GM12878 (cell line): ENCODE data around the gene IFT81. TPM values are rescaled to one million over a fixed set of nuclear protein-coding genes. Genes with fewer than 3 reads are reported as not detected.

Experiments used
- ATF2 ChIP-seq: IDR thresholded peaks from 2 replicates; pipeline ENCODE4 v1.6.1; 2012; ENCODE audit warnings: low read length, inconsistent platforms
- CBX5 ChIP-seq: sonication (generic); IDR thresholded peaks from 2 replicates; pipeline ENCODE4 v1.6.1; 2016; ENCODE audit warnings: low read depth, moderate library complexity, mild to moderate bottlenecking, inconsistent platforms
- CHD1 ChIP-seq: IDR thresholded peaks from 2 replicates; pipeline ENCODE4 v1.6.1; 2012; ENCODE audit warnings: low read depth, low read length, improper control_type of control experiment
- CUX1 ChIP-seq: IDR thresholded peaks from 2 replicates; pipeline ENCODE4 v1.6.1; 2012; ENCODE audit warnings: improper control_type of control experiment, low read depth, low read length; ENCODE audit not compliant: insufficient replicate concordance
- KLF5 ChIP-seq: fragments of 450-650 bp; IDR thresholded peaks from 2 replicates; pipeline ENCODE4 v1.6.1; 2014; ENCODE audit warnings: mild to moderate bottlenecking; ENCODE audit not compliant: partially characterized antibody
- RB1 ChIP-seq: fragments of 450-650 bp; formaldehyde crosslinking; IDR thresholded peaks from 2 replicates; pipeline ENCODE4 v1.6.1; 2017; ENCODE audit warnings: mild to moderate bottlenecking, borderline replicate concordance
- RFX5 ChIP-seq: IDR thresholded peaks from 2 replicates; pipeline ENCODE4 v1.6.1; 2011; ENCODE audit warnings: low read depth, low read length, improper control_type of control experiment
- SPI1 ChIP-seq: IDR thresholded peaks from 2 replicates; pipeline ENCODE4 v1.6.1; 2011; ENCODE audit warnings: low read depth, mild to moderate bottlenecking, low read length, moderate library complexity, borderline replicate concordance; ENCODE audit not compliant: insufficient read depth
- TBL1XR1 ChIP-seq: IDR thresholded peaks from 2 replicates; pipeline ENCODE4 v1.6.1; 2012; ENCODE audit warnings: low read depth, low read length, improper control_type of control experiment
- polyA plus RNA-seq, 11 experiments: library from polyadenylated mRNA; depleted of rRNA in 4 of 11; unstranded in 6 of 11; stranded (reverse) in 5 of 11; fragments of >200 nt; fragmentation: Nextera tagmentation in 4 of 11; fragmentation: Illumina TruSeq in 1 of 11; extraction: Ambion mirVana in 4 of 11; extraction: Trizol in 1 of 11; gene quantifications; 1 replicate in 1 of 11; 2 replicates in 10 of 11; pipeline versions ENCODE4 v1.2.1 to v1.2.3, GENCODE V29; 2011 to 2016; ENCODE audit warnings: inconsistent platforms in 2 of 11, missing spikeins in 2 of 11, low read depth in 1 of 11
- total RNA-seq, 4 experiments: library from RNA; depleted of rRNA in 3 of 4; stranded (reverse); fragments of >200 nt in 3 of 4; fragmentation: Illumina TruSeq in 1 of 4; extraction: Trizol in 1 of 4; gene quantifications; 2 replicates each; pipeline versions ENCODE4 v1.2.1 to v1.2.3, GENCODE V29; 2013 to 2021
- TF ChIP-seq, protein P1 (sequence below): fragments of 450-650 bp; IDR thresholded peaks from 2 replicates; pipeline ENCODE4 v1.6.1; 2016; ENCODE audit warnings: mild to moderate bottlenecking, moderate library complexity, borderline replicate concordance
- TF ChIP-seq, protein P2 (sequence below): fragments of 450-650 bp; formaldehyde crosslinking; IDR thresholded peaks from 2 replicates; pipeline ENCODE4 v1.5.0; 2022; ENCODE audit warnings: mild to moderate bottlenecking, missing genetic modification characterization

Gene IFT81
- total and polyA plus RNA-seq, 10 of the 15 experiments (the other 5 are each of a cell fraction or from before 2014, with no cell fraction given), result 4.1 to 9.9 (median 5.6) TPM

DNA sequence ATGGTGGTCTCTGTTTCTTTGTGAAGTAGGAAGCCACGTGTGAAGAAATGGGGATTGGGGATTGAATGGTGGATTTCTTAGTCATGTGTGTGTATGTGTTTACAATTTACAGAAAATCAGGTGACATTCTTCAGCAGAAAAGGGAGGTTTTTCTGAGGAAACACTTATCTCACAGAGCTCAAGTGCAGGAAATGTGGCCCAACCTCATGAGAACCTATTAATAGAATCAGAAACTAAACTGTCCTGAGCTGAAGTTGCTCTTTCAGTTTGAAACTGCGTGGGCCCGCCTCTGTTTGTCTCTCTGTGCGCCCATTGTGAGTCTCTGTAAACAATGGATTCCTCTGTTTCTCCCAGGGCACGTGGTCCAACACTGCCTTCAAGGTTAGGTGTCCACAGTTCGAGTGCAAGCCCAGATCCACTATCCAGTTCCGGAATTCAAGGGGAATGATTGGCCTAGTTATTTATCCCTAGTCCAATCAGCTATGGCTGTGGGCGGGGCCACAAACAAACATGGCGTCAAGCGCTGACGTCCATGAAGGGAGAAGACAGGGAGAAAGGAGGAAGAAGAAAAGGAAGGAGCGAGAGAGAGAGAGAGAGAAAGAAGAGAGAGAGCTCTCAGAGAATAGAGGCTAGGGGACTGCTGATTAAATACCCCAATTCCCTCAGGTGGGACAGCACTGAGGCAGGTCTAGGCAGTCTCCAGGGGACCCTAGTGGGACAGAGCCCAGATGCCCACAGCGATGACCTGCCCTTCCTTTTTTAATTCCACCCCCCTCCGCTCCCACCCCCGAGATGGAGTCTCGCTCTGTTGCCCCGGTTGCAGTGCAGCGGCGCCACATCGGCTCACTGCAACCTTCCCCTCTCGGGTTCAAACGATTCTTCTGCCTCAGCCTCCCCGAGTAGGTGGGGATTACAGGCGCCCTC, 44.4 kb upstream of the IFT81 start (continued):
- TF ChIP-seq, protein P1, sequence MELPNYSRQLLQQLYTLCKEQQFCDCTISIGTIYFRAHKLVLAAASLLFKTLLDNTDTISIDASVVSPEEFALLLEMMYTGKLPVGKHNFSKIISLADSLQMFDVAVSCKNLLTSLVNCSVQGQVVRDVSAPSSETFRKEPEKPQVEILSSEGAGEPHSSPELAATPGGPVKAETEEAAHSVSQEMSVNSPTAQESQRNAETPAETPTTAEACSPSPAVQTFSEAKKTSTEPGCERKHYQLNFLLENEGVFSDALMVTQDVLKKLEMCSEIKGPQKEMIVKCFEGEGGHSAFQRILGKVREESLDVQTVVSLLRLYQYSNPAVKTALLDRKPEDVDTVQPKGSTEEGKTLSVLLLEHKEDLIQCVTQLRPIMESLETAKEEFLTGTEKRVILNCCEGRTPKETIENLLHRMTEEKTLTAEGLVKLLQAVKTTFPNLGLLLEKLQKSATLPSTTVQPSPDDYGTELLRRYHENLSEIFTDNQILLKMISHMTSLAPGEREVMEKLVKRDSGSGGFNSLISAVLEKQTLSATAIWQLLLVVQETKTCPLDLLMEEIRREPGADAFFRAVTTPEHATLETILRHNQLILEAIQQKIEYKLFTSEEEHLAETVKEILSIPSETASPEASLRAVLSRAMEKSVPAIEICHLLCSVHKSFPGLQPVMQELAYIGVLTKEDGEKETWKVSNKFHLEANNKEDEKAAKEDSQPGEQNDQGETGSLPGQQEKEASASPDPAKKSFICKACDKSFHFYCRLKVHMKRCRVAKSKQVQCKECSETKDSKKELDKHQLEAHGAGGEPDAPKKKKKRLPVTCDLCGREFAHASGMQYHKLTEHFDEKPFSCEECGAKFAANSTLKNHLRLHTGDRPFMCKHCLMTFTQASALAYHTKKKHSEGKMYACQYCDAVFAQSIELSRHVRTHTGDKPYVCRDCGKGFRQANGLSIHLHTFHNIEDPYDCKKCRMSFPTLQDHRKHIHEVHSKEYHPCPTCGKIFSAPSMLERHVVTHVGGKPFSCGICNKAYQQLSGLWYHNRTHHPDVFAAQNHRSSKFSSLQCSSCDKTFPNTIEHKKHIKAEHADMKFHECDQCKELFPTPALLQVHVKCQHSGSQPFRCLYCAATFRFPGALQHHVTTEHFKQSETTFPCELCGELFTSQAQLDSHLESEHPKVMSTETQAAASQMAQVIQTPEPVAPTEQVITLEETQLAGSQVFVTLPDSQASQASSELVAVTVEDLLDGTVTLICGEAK, result no peak; the same call in 1 of the 2 replicates
- TF ChIP-seq RFX5, result no peak
- no peak for TF ChIP-seq CUX1
- peak; percentile 67 for TF ChIP-seq KLF5
- TF ChIP-seq CHD1, result no peak
- no peak for TF ChIP-seq CBX5
- TF ChIP-seq ATF2, result peak; percentile 68; the same call in 1 of the 2 replicates
- TF ChIP-seq TBL1XR1, result no peak
- peak; percentile 52; the same call in 1 of the 2 replicates for TF ChIP-seq SPI1
- TF ChIP-seq, protein P2, sequence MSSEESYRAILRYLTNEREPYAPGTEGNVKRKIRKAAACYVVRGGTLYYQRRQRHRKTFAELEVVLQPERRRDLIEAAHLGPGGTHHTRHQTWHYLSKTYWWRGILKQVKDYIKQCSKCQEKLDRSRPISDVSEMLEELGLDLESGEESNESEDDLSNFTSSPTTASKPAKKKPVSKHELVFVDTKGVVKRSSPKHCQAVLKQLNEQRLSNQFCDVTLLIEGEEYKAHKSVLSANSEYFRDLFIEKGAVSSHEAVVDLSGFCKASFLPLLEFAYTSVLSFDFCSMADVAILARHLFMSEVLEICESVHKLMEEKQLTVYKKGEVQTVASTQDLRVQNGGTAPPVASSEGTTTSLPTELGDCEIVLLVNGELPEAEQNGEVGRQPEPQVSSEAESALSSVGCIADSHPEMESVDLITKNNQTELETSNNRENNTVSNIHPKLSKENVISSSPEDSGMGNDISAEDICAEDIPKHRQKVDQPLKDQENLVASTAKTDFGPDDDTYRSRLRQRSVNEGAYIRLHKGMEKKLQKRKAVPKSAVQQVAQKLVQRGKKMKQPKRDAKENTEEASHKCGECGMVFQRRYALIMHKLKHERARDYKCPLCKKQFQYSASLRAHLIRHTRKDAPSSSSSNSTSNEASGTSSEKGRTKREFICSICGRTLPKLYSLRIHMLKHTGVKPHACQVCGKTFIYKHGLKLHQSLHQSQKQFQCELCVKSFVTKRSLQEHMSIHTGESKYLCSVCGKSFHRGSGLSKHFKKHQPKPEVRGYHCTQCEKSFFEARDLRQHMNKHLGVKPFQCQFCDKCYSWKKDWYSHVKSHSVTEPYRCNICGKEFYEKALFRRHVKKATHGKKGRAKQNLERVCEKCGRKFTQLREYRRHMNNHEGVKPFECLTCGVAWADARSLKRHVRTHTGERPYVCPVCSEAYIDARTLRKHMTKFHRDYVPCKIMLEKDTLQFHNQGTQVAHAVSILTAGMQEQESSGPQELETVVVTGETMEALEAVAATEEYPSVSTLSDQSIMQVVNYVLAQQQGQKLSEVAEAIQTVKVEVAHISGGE (CRISPR knock-in tag), result no peak
- TF ChIP-seq RB1, result no peak
